ENCODE data around the gene ANKRD28.
"Not testable (repeated sequence)": the region's sequence is repeated elsewhere in the genome, so short reads cannot be mapped to it uniquely, and the experiment has no call there.

Gene ANKRD28

GRCh38 chr3:15632212-15632580 is 165.6 kb downstream of the ANKRD28 start:
- no peak for DNase-seq

GRCh38 chr3:15631426-15632211 is 166.2 kb downstream of the ANKRD28 start:
- DNase-seq = no peak

GRCh38 chr3:15630646-15631350 is 167.0 kb downstream of the ANKRD28 start:
- DNase-seq = no peak

- DNase-seq = peak; percentile 54
Measured at GRCh38 chr3:15629860-15630597, 167.8 kb downstream of the ANKRD28 start.

- no peak for DNase-seq
Measured at GRCh38 chr3:15628967-15629366, 168.8 kb downstream of the ANKRD28 start.

GRCh38 chr3:15623535-15624440 is 174.0 kb downstream of the ANKRD28 start:
- no peak for DNase-seq

- not testable (repeated sequence) for DNase-seq
Measured at GRCh38 chr3:15619659-15620464, 177.9 kb downstream of the ANKRD28 start.
